ENCODE data around the gene NAP1L4.

GRCh38 chr11:2950825-2951224, 41.3 kb downstream of the NAP1L4 start:
- TF ChIP-seq SMC3 (IDR thresholded peaks at IDR 0.05; ENCODE audit: low read depth, low read length) (no peak), CTCF (conservative IDR thresholded peaks at IDR 0.05; ENCODE audit: low read depth, low read length) (no peak), CEBPB (IDR thresholded peaks at IDR 0.05; ENCODE audit: low read depth, low read length) (no peak), MAFK (IDR thresholded peaks at IDR 0.05; ENCODE audit: low read depth, low read length) (no peak), MAZ (IDR thresholded peaks at IDR 0.05; ENCODE audit: borderline replicate concordance, low read depth, low read length) (no peak), POLR2A (IDR thresholded peaks at IDR 0.05; ENCODE audit: low read depth, low read length) (no peak), RAD21 (IDR thresholded peaks at IDR 0.05; ENCODE audit: low read length) (no peak), FOS (IDR thresholded peaks at IDR 0.05; ENCODE audit: low read depth, low read length) (no peak), RCOR1 (IDR thresholded peaks at IDR 0.05; ENCODE audit: insufficient replicate concordance, low read length) (no peak), CHD1 (IDR thresholded peaks at IDR 0.05; ENCODE audit: low read depth, low read length) (no peak), NFE2L2 (IDR thresholded peaks at IDR 0.05; ENCODE audit: low read depth, low read length) (no peak), BHLHE40 (IDR thresholded peaks at IDR 0.05; ENCODE audit: low read depth, low read length) (no peak)
- TF ChIP-seq, protein P1, sequence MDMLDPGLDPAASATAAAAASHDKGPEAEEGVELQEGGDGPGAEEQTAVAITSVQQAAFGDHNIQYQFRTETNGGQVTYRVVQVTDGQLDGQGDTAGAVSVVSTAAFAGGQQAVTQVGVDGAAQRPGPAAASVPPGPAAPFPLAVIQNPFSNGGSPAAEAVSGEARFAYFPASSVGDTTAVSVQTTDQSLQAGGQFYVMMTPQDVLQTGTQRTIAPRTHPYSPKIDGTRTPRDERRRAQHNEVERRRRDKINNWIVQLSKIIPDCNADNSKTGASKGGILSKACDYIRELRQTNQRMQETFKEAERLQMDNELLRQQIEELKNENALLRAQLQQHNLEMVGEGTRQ (IDR thresholded peaks at IDR 0.05; ENCODE audit: low read depth, low read length), result no peak

Data from IMR-90 (cell line).